Transverse colon (tissue), 4 donors: Measurements from ENCODE around the gene SCTR.

Source experiments
- EP300 ChIP-seq: sonication (generic); formaldehyde crosslinking; IDR thresholded peaks from one replicate; pipeline ENCODE4 v1.6.1; 2017; ENCODE audit warnings: antibody characterized with exemption, low read depth
- POLR2AphosphoS5 ChIP-seq, 3 donors: sonication (generic); formaldehyde crosslinking; IDR thresholded peaks; one replicate each; pipeline ENCODE4 v1.6.1; 2016; ENCODE audit warnings: antibody characterized with exemption in 3 of 3
- TF ChIP-seq, protein P1 (sequence below), 5 experiments: fragments of 200-600 bp in 3 of 5; fragments of 450-650 bp in 2 of 5; sonication (generic) in 3 of 5; IDR thresholded peaks; 1 replicate in 2 of 5; 2 replicates in 3 of 5; pipeline ENCODE4 v1.5.1; 2016 to 2017; ENCODE audit warnings: antibody characterized with exemption in 5 of 5, inconsistent platforms in 3 of 5, mild to moderate bottlenecking in 2 of 5, moderate library complexity in 1 of 5

DNA sequence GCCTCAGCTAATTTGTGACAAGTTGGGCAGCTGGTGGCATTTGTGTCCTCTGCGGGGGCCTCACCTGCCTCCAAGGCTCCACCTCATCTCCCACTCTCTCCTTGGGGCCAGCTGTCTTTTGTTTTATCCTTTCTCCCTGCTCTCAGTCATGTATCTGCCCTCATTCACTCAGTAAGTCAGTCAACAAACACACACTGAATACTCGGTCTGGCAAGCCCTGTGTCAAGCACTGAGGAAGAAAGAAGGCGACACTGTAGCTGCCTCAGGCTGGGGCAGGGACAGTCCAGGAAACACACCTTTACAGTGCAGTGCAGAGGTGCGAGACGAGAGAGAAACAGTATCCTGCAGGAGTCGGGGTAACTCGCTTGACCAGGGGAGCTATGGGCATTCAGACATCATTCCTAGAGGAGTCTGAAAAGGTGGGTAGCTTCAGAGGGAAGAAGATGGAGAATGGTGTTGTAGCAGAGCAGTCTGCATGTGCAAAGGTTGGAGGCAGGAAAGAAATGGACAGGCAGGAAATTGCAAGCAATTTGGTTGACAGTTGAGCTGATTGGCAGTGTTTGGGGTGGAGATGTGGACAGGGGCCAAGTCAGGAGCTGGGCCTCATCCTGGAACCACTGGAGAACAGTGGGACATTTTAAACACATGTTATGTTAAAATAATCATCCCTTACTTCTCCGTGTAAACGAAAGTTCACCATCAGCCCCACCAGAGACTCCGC is 34.9 kb downstream of the SCTR start:
- TF ChIP-seq, protein P1, sequence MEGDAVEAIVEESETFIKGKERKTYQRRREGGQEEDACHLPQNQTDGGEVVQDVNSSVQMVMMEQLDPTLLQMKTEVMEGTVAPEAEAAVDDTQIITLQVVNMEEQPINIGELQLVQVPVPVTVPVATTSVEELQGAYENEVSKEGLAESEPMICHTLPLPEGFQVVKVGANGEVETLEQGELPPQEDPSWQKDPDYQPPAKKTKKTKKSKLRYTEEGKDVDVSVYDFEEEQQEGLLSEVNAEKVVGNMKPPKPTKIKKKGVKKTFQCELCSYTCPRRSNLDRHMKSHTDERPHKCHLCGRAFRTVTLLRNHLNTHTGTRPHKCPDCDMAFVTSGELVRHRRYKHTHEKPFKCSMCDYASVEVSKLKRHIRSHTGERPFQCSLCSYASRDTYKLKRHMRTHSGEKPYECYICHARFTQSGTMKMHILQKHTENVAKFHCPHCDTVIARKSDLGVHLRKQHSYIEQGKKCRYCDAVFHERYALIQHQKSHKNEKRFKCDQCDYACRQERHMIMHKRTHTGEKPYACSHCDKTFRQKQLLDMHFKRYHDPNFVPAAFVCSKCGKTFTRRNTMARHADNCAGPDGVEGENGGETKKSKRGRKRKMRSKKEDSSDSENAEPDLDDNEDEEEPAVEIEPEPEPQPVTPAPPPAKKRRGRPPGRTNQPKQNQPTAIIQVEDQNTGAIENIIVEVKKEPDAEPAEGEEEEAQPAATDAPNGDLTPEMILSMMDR (IDR thresholded peaks at IDR 0.05): no peak
- peak in 1 of 3 donors; percentile 62 for TF ChIP-seq POLR2AphosphoS5 (IDR thresholded peaks at IDR 0.05)
- TF ChIP-seq EP300: no peak
